Smooth muscle cell (in vitro differentiated cells): ENCODE results near the gene PRKCZ. TPM values are rescaled to one million over a fixed set of nuclear protein-coding genes. Genes with fewer than 3 reads are reported as not detected.
"Not testable (repeated sequence)": the region's sequence is repeated elsewhere in the genome, so short reads cannot be mapped to it uniquely, and the experiment has no call there.

Experiments
- DNase-seq: peaks from one replicate; lab custom pipeline; 2025; ENCODE audit not compliant: unreplicated experiment; lab: John Stamatoyannopoulos, UW
- H2AFZ ChIP-seq: fragments of 200-600 bp; sonication (generic); 2 replicates; pipeline ENCODE4 v1.6.0; 2016; ENCODE audit warnings: antibody characterized with exemption, low read depth, mild to moderate bottlenecking
- H3F3A ChIP-seq: fragments of 200-600 bp; sonication (generic); 2 replicates; pipeline ENCODE4 v1.6.0; 2017; ENCODE audit warnings: antibody characterized with exemption, low read depth
- H3K27ac ChIP-seq: fragments of 200-600 bp; sonication (generic); 2 replicates; pipeline ENCODE4 v1.5.1; 2016; ENCODE audit warnings: low read depth, mild to moderate bottlenecking
- H3K27me3 ChIP-seq: fragments of 200-600 bp; sonication (generic); 2 replicates; pipeline ENCODE4 v1.6.1; 2016; ENCODE audit warnings: low read depth, mild to moderate bottlenecking
- H3K36me3 ChIP-seq: fragments of 200-600 bp; sonication (generic); 2 replicates; pipeline ENCODE4 v1.5.1; 2016; ENCODE audit warnings: low read depth
- H3K4me1 ChIP-seq: fragments of 200-600 bp; sonication (generic); 2 replicates; pipeline ENCODE4 v1.5.1; 2016; ENCODE audit warnings: low read depth
- H3K4me2 ChIP-seq: fragments of 200-600 bp; sonication (generic); 2 replicates; pipeline ENCODE4 v1.6.0; 2016; ENCODE audit warnings: mild to moderate bottlenecking
- H3K4me3 ChIP-seq: fragments of 200-600 bp; sonication (generic); 2 replicates; pipeline ENCODE4 v1.5.1; 2016; ENCODE audit warnings: mild to moderate bottlenecking
- H3K79me2 ChIP-seq: fragments of 200-600 bp; sonication (generic); 2 replicates; pipeline ENCODE4 v1.6.0; 2016; ENCODE audit warnings: low read depth, mild to moderate bottlenecking
- H3K9ac ChIP-seq: fragments of 200-600 bp; sonication (generic); 2 replicates; pipeline ENCODE4 v1.6.0; 2016; ENCODE audit warnings: low read depth
- H3K9me3 ChIP-seq: fragments of 200-600 bp; sonication (generic); replicated peaks from 2 replicates; pipeline ENCODE4 v1.5.1; 2016; ENCODE audit warnings: low read depth
- H4K20me1 ChIP-seq: fragments of 200-600 bp; sonication (generic); 2 replicates; pipeline ENCODE4 v1.6.0; 2016; ENCODE audit warnings: low read depth
- CTCF ChIP-seq: fragments of 200-600 bp; sonication (generic); IDR thresholded peaks from 2 replicates; pipeline ENCODE4 v1.5.1; 2017; ENCODE audit warnings: borderline replicate concordance, mild to moderate bottlenecking, antibody characterized with exemption; ENCODE audit not compliant: insufficient read depth, poor library complexity, severe bottlenecking
- WGBS: methylation state at CpG from one replicate; pipeline ENCODE4 v1.1.7; 2016; ENCODE audit warnings: low lambda C conversion rate; 5-methylcytosine and 5-hydroxymethylcytosine counted together
- polyA plus RNA-seq: library from polyadenylated mRNA; unstranded; fragments of >200 nt; fragmentation: Nextera tagmentation; extraction: Ambion mirVana; gene quantifications from 2 replicates; pipeline ENCODE4 v1.2.1, GENCODE V29; 2016
- total RNA-seq: library from RNA; depleted of rRNA; stranded (reverse); fragments of >200 nt; gene quantifications from 2 replicates; pipeline ENCODE4 v1.2.3, GENCODE V29; 2014

The PRKCZ gene
- total and polyA plus RNA-seq, 2 experiments from 2014 or later = 5.8 to 10.3 TPM

- no peaks in the 10 kb centered on the region for H3K79me2 ChIP-seq
- no peaks in the 10 kb centered on the region for H3F3A ChIP-seq
- no peak overlapping the region for H3K27ac ChIP-seq
- no peak overlapping the region for H2AFZ ChIP-seq
- peaks cover 5% of the 10 kb centered on the region for H3K4me1 ChIP-seq
- TF ChIP-seq CTCF = no peak
- H3K4me3 ChIP-seq = no peak overlapping the region
- H3K4me2 ChIP-seq = no peak overlapping the region
- no peak for DNase-seq
- H3K36me3 ChIP-seq = no peaks in the 10 kb centered on the region
- WGBS = 83% methylated on average over 14 of the region's 14 CpGs
- no peaks in the 10 kb centered on the region for H3K9me3 ChIP-seq
- no peaks in the 10 kb centered on the region for H4K20me1 ChIP-seq
- no peaks in the 10 kb centered on the region for H3K27me3 ChIP-seq
- no peak overlapping the region for H3K9ac ChIP-seq
Measured at GRCh38 chr1:2121101-2121691, 71.0 kb downstream of the PRKCZ start.

- DNase-seq, H3F3A ChIP-seq, H3K9ac ChIP-seq, H3K36me3 ChIP-seq, H2AFZ ChIP-seq, H3K27me3 ChIP-seq, H4K20me1 ChIP-seq, H3K27ac ChIP-seq, H3K4me2 ChIP-seq, H3K4me1 ChIP-seq, H3K4me3 ChIP-seq, H3K79me2 ChIP-seq, H3K9me3 ChIP-seq: not testable (repeated sequence)
- WGBS = 35% methylated on average over 12 of the region's 23 CpGs
Measured at GRCh38 chr1:2121794-2122193, 71.6 kb downstream of the PRKCZ start.

- no peaks in the 10 kb centered on the region for H4K20me1 ChIP-seq
- 94% methylated on average over 31 of the region's 31 CpGs for WGBS
- TF ChIP-seq CTCF = no peak
- no peaks in the 10 kb centered on the region for H3K79me2 ChIP-seq
- H3K27me3 ChIP-seq = no peaks in the 10 kb centered on the region
- no peak for DNase-seq
- H2AFZ ChIP-seq = no peak overlapping the region
- H3K36me3 ChIP-seq = no peaks in the 10 kb centered on the region
- H3K4me3 ChIP-seq = no peak overlapping the region
- H3F3A ChIP-seq = no peaks in the 10 kb centered on the region
- H3K4me1 ChIP-seq = peaks cover 6% of the 10 kb centered on the region
- no peak overlapping the region for H3K4me2 ChIP-seq
- H3K27ac ChIP-seq = no peak overlapping the region
- H3K9ac ChIP-seq = no peak overlapping the region
- no peaks in the 10 kb centered on the region for H3K9me3 ChIP-seq
Measured at GRCh38 chr1:2124446-2125198, 74.4 kb downstream of the PRKCZ start.

- no peaks in the 10 kb centered on the region for H3F3A ChIP-seq
- no peak overlapping the region for H3K4me2 ChIP-seq
- WGBS = 92% methylated on average over 34 of the region's 34 CpGs
Measured at GRCh38 chr1:2125350-2126211, 75.4 kb downstream of the PRKCZ start.

More at GRCh38 chr1:2125350-2126211, 75.4 kb downstream of the PRKCZ start:
- no peak for DNase-seq
- no peaks in the 10 kb centered on the region for H3K9me3 ChIP-seq
- H4K20me1 ChIP-seq = no peaks in the 10 kb centered on the region
- H3K4me3 ChIP-seq = no peak overlapping the region
- no peaks in the 10 kb centered on the region for H3K79me2 ChIP-seq
- no peak overlapping the region for H2AFZ ChIP-seq
- H3K4me1 ChIP-seq = peaks cover 6% of the 10 kb centered on the region
- H3K9ac ChIP-seq = no peak overlapping the region
- no peaks in the 10 kb centered on the region for H3K36me3 ChIP-seq
- no peak for TF ChIP-seq CTCF
- no peak overlapping the region for H3K27ac ChIP-seq
- H3K27me3 ChIP-seq = no peaks in the 10 kb centered on the region
